Transverse colon (tissue), 4 donors: ENCODE measurements around the gene TMEM175.

Source experiments
- CTCF ChIP-seq, 5 experiments: fragments of 200-600 bp in 3 of 5; fragments of 450-650 bp in 2 of 5; sonication (generic) in 3 of 5; IDR thresholded peaks; 1 replicate in 2 of 5; 2 replicates in 3 of 5; pipeline ENCODE4 v1.5.1; 2016 to 2017; ENCODE audit warnings: antibody characterized with exemption in 5 of 5, inconsistent platforms in 3 of 5, mild to moderate bottlenecking in 2 of 5, moderate library complexity in 1 of 5
- POLR2A ChIP-seq: fragments of 450-650 bp; IDR thresholded peaks from one replicate; pipeline ENCODE4 v1.6.1; 2016; ENCODE audit warnings: antibody characterized with exemption, mild to moderate bottlenecking, moderate library complexity
- POLR2AphosphoS5 ChIP-seq, 3 donors: sonication (generic); formaldehyde crosslinking; IDR thresholded peaks; one replicate each; pipeline ENCODE4 v1.6.1; 2016; ENCODE audit warnings: antibody characterized with exemption in 3 of 3

GRCh38 chr4:907691-908425, 24.4 kb upstream of the TMEM175 start:
- TF ChIP-seq CTCF (IDR thresholded peaks at IDR 0.05): no peak
- no peak for TF ChIP-seq POLR2AphosphoS5 (IDR thresholded peaks at IDR 0.05)
- TF ChIP-seq POLR2A: no peak
